HepG2 (cell line): ENCODE results near the gene BMP2K. TPM values are rescaled to one million over a fixed set of nuclear protein-coding genes. Genes with fewer than 3 reads are reported as not detected.
A peak's percentile ranks its signal among the peaks of the same experiment; 100 is the strongest.

Experiments used
- ATF4 ChIP-seq, 2 experiments: fragments of 450-650 bp in 1 of 2; sonication (generic) in 1 of 2; formaldehyde crosslinking; IDR thresholded peaks; 2 replicates each; pipeline versions ENCODE4 v1.5.0 to v1.8.0; 2020 to 2022; ENCODE audit warnings: mild to moderate bottlenecking in 1 of 2, missing genetic modification reagents in 1 of 2
- BORCS8-MEF2B ChIP-seq: sonication (generic); formaldehyde crosslinking; IDR thresholded peaks from 2 replicates; pipeline ENCODE4 v1.8.0; 2022; ENCODE audit warnings: mild to moderate bottlenecking, missing genetic modification reagents
- BRCA1 ChIP-seq: sonication (generic); formaldehyde crosslinking; IDR thresholded peaks from 2 replicates; pipeline ENCODE4 v1.4.0; 2020; ENCODE audit warnings: missing genetic modification reagents
- CCAR2 ChIP-seq: fragments of 200-400 bp; formaldehyde crosslinking; optimal IDR thresholded peaks from 2 replicates; pipeline ENCODE3; 2018; ENCODE audit warnings: low read depth, mild to moderate bottlenecking, low read length, moderate library complexity
- EHMT2 ChIP-seq: fragments of 200-600 bp; sonication (generic); IDR thresholded peaks from 2 replicates; pipeline ENCODE4 v1.7.0; 2017; ENCODE audit warnings: antibody characterized with exemption, low read depth, low read length, borderline replicate concordance
- FOXA1 ChIP-seq, 2 experiments: fragments of 450-650 bp in 1 of 2; sonication (generic) in 1 of 2; formaldehyde crosslinking in 1 of 2; IDR thresholded peaks; 2 replicates each; pipeline versions ENCODE4 v1.4.0 to v1.6.1; 2016 to 2020; ENCODE audit warnings: missing genetic modification reagents in 1 of 2
- FOXK2 ChIP-seq: fragments of 450-650 bp; IDR thresholded peaks from 2 replicates; pipeline ENCODE4 v1.6.1; 2016
- GATAD2A ChIP-seq: IDR thresholded peaks from 2 replicates; pipeline ENCODE4 v1.6.1; 2016
- HCFC1 ChIP-seq: fragments of 150-350 bp; IDR thresholded peaks from 2 replicates; pipeline ENCODE4 v1.6.1; 2014; ENCODE audit warnings: low read depth, low read length
- HNF4G ChIP-seq, 2 experiments: sonication (generic) in 1 of 2; formaldehyde crosslinking in 1 of 2; IDR thresholded peaks; 2 replicates each; pipeline versions ENCODE4 v1.4.0 to v1.6.1; 2011 to 2020; ENCODE audit warnings: borderline replicate concordance in 2 of 2, low read depth in 2 of 2, mild to moderate bottlenecking in 2 of 2, low read length in 1 of 2, missing genetic modification reagents in 1 of 2, moderate library complexity in 1 of 2
- KDM6A ChIP-seq: IDR thresholded peaks from 2 replicates; pipeline ENCODE4 v1.6.1; 2016; ENCODE audit warnings: low read depth
- PHF21A ChIP-seq: sonication (generic); formaldehyde crosslinking; IDR thresholded peaks from 2 replicates; pipeline ENCODE4 v1.5.0; 2020; ENCODE audit warnings: mild to moderate bottlenecking, missing genetic modification reagents
- PLRG1 ChIP-seq: fragments of 450-650 bp; conservative IDR thresholded peaks from 2 replicates; pipeline ENCODE4 v1.6.1; 2016
- RFX3 ChIP-seq: IDR thresholded peaks from 2 replicates; pipeline ENCODE4 v1.6.1; 2016; ENCODE audit warnings: missing biosample characterization, missing genetic modification reagents
- SMAD9 ChIP-seq: sonication (generic); formaldehyde crosslinking; IDR thresholded peaks from 2 replicates; pipeline ENCODE4 v1.5.1; 2020; ENCODE audit warnings: mild to moderate bottlenecking, missing genetic modification reagents
- SRSF4 ChIP-seq: fragments of 200-400 bp; formaldehyde crosslinking; IDR thresholded peaks from one replicate; pipeline ENCODE4 v1.6.1; 2018; ENCODE audit warnings: mild to moderate bottlenecking, low read depth, low read length, moderate library complexity; ENCODE audit not compliant: poor library complexity, severe bottlenecking
- ZBTB4 ChIP-seq: sonication (generic); formaldehyde crosslinking; IDR thresholded peaks from 2 replicates; pipeline ENCODE4 v1.4.0; 2020; ENCODE audit warnings: missing genetic modification reagents, mild to moderate bottlenecking, borderline replicate concordance
- ZGPAT ChIP-seq: IDR thresholded peaks from 2 replicates; pipeline ENCODE4 v1.6.1; 2016; ENCODE audit warnings: mild to moderate bottlenecking
- ZMAT3 ChIP-seq: sonication (generic); formaldehyde crosslinking; conservative IDR thresholded peaks from 2 replicates; pipeline ENCODE4 v1.7.0; 2021; ENCODE audit warnings: missing genetic modification reagents
- ZNF282 ChIP-seq: fragments of 450-650 bp; IDR thresholded peaks from 2 replicates; pipeline ENCODE4 v1.6.1; 2018; ENCODE audit not compliant: partially characterized antibody
- ZNF350 ChIP-seq: sonication (generic); formaldehyde crosslinking; IDR thresholded peaks from 2 replicates; pipeline ENCODE4 v1.4.0; 2020; ENCODE audit warnings: mild to moderate bottlenecking, low read depth, missing genetic modification reagents, borderline replicate concordance
- ZNF430 ChIP-seq: sonication (generic); formaldehyde crosslinking; IDR thresholded peaks from 2 replicates; pipeline ENCODE4 v1.9.0; 2021; ENCODE audit warnings: mild to moderate bottlenecking, missing genetic modification reagents
- ZNF564 ChIP-seq: sonication (generic); formaldehyde crosslinking; IDR thresholded peaks from 2 replicates; pipeline ENCODE4 v1.8.1; 2023; ENCODE audit warnings: mild to moderate bottlenecking, missing genetic modification reagents
- ZNF670 ChIP-seq: sonication (generic); formaldehyde crosslinking; IDR thresholded peaks from 2 replicates; pipeline ENCODE4 v1.8.0; 2022; ENCODE audit warnings: mild to moderate bottlenecking, missing genetic modification reagents, borderline replicate concordance
- ZNF678 ChIP-seq: sonication (generic); formaldehyde crosslinking; IDR thresholded peaks from 2 replicates; pipeline ENCODE4 v1.4.0; 2020; ENCODE audit warnings: mild to moderate bottlenecking, missing genetic modification reagents
- ZNF850 ChIP-seq: sonication (generic); formaldehyde crosslinking; conservative IDR thresholded peaks from 2 replicates; pipeline ENCODE4 v1.9.0; 2021; ENCODE audit warnings: mild to moderate bottlenecking, missing genetic modification reagents
- ZSCAN12 ChIP-seq: sonication (generic); formaldehyde crosslinking; IDR thresholded peaks from 2 replicates; pipeline ENCODE4 v1.9.0; 2021; ENCODE audit warnings: mild to moderate bottlenecking, missing genetic modification reagents
- ZSCAN9 ChIP-seq: IDR thresholded peaks from 2 replicates; pipeline ENCODE4 v1.6.1; 2016; ENCODE audit warnings: borderline replicate concordance
- polyA plus RNA-seq, 8 experiments: library from polyadenylated mRNA; depleted of rRNA in 3 of 8; stranded (reverse) in 7 of 8; unstranded in 1 of 8; fragments of >200 nt; fragmentation: Illumina TruSeq in 4 of 8; extraction: Trizol in 4 of 8; gene quantifications; 2 replicates each; pipeline versions ENCODE4 v1.2.1 to v1.2.3, GENCODE V29; 2011 to 2016; ENCODE audit warnings: low read depth in 4 of 8, missing spikeins in 1 of 8, mixed read lengths in 1 of 8; ENCODE audit not compliant: insufficient read depth in 1 of 8
- total RNA-seq, 5 experiments: library from RNA; depleted of rRNA; stranded (reverse); fragments of >200 nt; fragmentation: Illumina TruSeq; extraction: Trizol; gene quantifications; 2 replicates each; pipeline ENCODE4 v1.2.3, GENCODE V29; 2016; ENCODE audit warnings: low read depth in 1 of 5

Gene BMP2K
- total and polyA plus RNA-seq, 2 of the 13 experiments (the other 11 are each of a cell fraction or from before 2014, with no cell fraction given) = 8.6 to 15.2 TPM

- TF ChIP-seq ZGPAT (peak; percentile 81), PLRG1 (no peak), SMAD9 (CRISPR knock-in tag) (no peak), ZNF678 (no peak), GATAD2A (peak; percentile 88), BORCS8-MEF2B (no peak), ZSCAN12 (no peak), KDM6A (CRISPR knock-in tag) (peak; percentile 65), SRSF4 (no peak), HCFC1 (no peak), FOXK2 (no peak), ZNF850 (no peak), HNF4G (IDR thresholded peaks at IDR 0.05; ENCODE audit: borderline replicate concordance, low read depth, low read length) (peak; percentile 87), HNF4G (CRISPR knock-in tag; IDR thresholded peaks at IDR 0.05; ENCODE audit: borderline replicate concordance, low read depth) (no peak), EHMT2 (peak; percentile 63; the same call in 1 of the 2 replicates), ATF4 (CRISPR knock-in tag; IDR thresholded peaks at IDR 0.05) (peak in 1 of 2 experiments; percentile 40; a peak in 1 of 4 replicates), ZNF282 (no peak), ZNF350 (no peak), ZNF670 (CRISPR knock-in tag) (no peak), ZSCAN9 (CRISPR knock-in tag) (peak; percentile 56; the same call in 1 of the 2 replicates), FOXA1 (IDR thresholded peaks at IDR 0.05) (no peak), FOXA1 (CRISPR knock-in tag; IDR thresholded peaks at IDR 0.05) (peak; percentile 55), CCAR2 (no peak), ZNF430 (no peak), ZMAT3 (CRISPR knock-in tag) (no peak), PHF21A (no peak; the same call in 1 of the 2 replicates), BRCA1 (CRISPR knock-in tag) (no peak), ZBTB4 (CRISPR knock-in tag) (no peak), RFX3 (no peak), ZNF564 (CRISPR knock-in tag) (no peak)
Observed at GRCh38 chr4:78862314-78862737, 86.2 kb downstream of the BMP2K start (continued).
